OCI-LY7 (cell line): Measurements from ENCODE around the gene B3GAT1.

Experiments
- EZH2phosphoT487 ChIP-seq: fragments of 200-600 bp; sonication (generic); IDR thresholded peaks from 2 replicates; pipeline ENCODE4 v1.6.1; 2018; ENCODE audit warnings: low read depth, borderline replicate concordance, mild to moderate bottlenecking, mixed run types, antibody characterized with exemption, low read length, moderate library complexity, mixed read lengths
- TF ChIP-seq, protein P1 (sequence below): fragments of 200-600 bp; sonication (generic); conservative IDR thresholded peaks from 2 replicates; pipeline ENCODE4 v1.5.1; 2014; ENCODE audit warnings: mild to moderate bottlenecking, antibody characterized with exemption, low read length, moderate library complexity, mixed read lengths

DNA sequence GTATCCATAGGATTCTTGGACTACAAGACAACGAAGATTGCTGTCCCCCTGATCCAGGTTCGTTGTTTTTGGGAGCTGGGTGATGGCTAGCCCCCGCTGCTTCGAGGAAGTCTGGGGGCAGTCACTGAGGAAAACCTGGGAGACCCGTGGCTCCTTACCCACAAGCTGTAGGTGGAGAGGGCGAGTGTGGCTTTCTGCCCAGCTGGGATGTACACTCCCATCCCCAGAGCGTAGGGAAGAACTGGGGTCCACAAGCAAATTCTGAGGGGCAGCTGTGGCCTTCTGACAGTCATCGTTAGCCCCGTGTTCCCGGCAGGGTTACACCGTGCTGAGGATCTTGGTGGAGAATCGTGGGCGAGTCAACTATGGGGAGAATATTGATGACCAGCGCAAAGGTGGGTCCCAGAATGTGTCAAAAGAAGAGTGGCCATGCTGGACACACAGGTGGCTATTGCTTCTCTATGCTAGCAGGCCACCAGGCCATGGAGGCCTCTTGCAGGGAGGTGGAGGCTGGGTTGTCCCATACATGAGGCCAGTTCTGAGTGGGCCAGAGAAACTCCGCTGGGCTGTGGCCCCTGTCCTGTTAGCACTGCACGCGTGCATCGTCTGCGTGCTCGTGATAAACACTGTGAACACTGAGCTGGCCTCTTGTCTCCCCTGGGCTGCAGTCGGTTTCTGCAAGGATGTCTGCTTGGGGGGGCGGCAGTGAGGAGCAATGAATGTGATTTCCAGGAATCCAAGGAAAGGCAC is 40.4 kb downstream of the B3GAT1 start:
- TF ChIP-seq, protein P1, sequence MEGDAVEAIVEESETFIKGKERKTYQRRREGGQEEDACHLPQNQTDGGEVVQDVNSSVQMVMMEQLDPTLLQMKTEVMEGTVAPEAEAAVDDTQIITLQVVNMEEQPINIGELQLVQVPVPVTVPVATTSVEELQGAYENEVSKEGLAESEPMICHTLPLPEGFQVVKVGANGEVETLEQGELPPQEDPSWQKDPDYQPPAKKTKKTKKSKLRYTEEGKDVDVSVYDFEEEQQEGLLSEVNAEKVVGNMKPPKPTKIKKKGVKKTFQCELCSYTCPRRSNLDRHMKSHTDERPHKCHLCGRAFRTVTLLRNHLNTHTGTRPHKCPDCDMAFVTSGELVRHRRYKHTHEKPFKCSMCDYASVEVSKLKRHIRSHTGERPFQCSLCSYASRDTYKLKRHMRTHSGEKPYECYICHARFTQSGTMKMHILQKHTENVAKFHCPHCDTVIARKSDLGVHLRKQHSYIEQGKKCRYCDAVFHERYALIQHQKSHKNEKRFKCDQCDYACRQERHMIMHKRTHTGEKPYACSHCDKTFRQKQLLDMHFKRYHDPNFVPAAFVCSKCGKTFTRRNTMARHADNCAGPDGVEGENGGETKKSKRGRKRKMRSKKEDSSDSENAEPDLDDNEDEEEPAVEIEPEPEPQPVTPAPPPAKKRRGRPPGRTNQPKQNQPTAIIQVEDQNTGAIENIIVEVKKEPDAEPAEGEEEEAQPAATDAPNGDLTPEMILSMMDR = no peak
- TF ChIP-seq EZH2phosphoT487 = no peak
